CD4-positive, alpha-beta T cell treated with Interleukin-17A for 1 hour (primary cell): ENCODE data around the gene XAGE3.

Experiments
- DNase-seq: peaks from one replicate; pipeline ENCODE4 v3.0.0-alpha.2; 2020

XAGE3 gene

DNA sequence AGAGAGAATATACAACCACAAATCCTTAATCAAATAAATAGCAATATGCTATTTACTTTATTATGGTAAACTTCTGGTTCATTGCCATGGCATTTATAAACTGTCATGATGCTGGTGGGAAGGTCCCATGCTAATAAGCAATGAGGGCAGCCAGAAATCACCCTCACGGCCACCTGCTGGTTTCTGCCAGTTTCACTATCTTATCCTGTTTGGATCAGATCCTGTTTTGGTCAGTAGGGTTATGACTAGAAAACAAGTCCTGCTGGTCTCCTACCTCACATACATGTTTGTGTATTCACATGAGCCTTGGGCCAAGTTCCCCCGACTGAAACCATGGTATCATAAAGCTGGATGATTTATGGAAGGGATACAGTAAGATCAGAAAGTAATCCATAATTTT lies 28.7 kb downstream of the XAGE3 start:
- no peak for DNase-seq

DNA sequence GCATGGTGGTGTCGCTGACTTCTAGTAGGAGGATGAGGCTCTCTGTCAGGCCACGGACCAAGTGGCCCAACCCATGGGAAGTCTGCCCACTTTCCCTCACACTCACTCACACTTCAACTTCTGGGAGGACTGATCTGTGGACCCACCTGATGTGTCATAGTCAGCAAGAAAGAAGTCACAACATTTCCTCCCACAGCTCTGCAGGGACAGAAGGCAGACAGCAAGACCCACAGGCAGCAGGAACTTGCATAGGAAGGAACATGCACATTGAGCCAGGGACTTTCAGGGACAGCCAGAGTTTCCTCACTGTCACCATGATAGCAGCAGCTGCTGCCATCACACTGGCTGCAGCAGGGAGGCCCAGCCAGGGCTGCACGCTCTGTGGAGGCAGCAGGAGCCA lies 37.3 kb downstream of the XAGE3 start:
- DNase-seq, result no peak

DNA sequence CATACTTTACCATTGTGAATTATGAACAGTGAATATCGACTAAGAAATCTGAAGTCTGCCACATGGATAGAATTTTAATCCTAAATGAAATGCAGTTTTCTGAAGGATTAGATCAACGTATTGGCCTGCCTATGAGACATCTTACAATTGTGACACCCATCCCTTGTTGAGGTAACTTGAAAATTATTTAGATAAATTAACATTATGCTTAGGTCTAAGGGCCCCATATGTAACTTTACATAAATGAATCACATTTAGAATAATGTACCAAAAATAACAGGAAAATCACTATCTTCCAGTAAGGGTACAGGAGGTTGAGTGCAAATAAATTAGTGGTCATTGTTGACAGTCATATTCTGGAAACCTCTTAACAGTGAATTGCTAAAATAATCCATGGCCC lies 43.3 kb downstream of the XAGE3 start:
- no peak for DNase-seq

DNA sequence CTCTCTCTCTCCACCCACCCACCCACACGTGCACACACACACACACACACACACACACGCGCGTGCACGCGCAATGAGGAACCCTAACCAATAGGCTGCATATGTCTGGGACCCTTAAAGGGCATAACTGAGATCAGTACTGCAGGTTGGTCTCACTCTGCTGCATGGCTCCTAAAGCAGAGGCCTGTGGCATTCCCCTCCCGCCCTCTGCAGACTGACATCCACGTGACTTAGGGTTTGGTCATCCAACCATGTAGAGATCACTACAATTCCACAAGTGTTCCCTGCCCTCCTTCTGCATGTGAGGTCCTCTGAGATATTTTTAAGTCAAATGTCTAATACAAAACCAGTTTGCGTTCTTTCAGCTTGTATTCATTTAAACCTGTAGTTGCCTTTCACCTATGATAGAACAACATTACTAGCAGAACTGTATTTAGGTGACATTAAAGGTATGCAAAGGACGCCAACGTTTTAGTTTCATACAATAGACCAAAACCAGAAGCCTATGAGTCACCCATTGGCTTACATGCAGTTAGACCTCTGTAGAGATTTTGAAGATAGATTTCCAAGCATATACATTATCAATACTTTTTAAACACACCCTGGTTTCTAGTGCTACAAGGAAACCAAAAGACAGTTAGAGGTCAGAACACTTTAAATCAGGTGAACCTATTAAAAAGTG lies 46.7 kb downstream of the XAGE3 start:
- no peak for DNase-seq

DNA sequence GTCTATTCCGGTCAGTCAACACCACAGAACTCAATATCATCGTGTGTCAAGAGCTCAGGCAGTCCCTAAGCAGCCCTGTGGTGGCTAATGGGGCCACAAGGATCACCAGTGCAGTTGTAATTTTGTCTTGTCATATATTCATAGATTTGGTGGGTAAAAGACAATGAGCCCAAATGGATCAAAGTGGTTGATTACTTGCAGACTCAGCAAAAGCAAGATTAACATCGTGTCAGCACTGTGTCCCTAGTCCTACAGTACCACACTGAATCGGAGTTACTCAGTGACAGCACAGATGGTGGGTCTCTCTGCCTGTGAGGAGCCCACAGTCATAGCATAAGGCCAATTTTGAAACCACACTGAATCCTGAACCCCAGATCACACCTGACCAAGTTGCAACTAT lies 48.1 kb downstream of the XAGE3 start:
- DNase-seq, result no peak
